Adipocyte (in vitro differentiated cells): ENCODE measurements around the gene BRD3.
A peak's percentile ranks its signal among the peaks of the same experiment; 100 is the strongest.
"Not testable (repeated sequence)": the region's sequence is repeated elsewhere in the genome, so short reads cannot be mapped to it uniquely, and the experiment has no call there.

Source experiments
- DNase-seq: peaks from one replicate; pipeline ENCODE4 v3.0.0-alpha.2; 2015; ENCODE audit warnings: low read depth
- H3K27me3 ChIP-seq: replicated peaks from 2 replicates; pipeline ENCODE4 v1.7.0; 2013; ENCODE audit warnings: mild to moderate bottlenecking, low read length, moderate library complexity; ENCODE audit not compliant: control insufficient read depth, insufficient read depth
- H3K36me3 ChIP-seq: 2 replicates; pipeline ENCODE4 v1.7.0; 2013; ENCODE audit warnings: low read length, mild to moderate bottlenecking, moderate library complexity; ENCODE audit not compliant: control insufficient read depth, insufficient read depth, severe bottlenecking
- H3K4me1 ChIP-seq: 2 replicates; pipeline ENCODE4 v1.7.0; 2013; ENCODE audit warnings: mild to moderate bottlenecking, low read length, moderate library complexity; ENCODE audit not compliant: control insufficient read depth, insufficient read depth
- H3K4me3 ChIP-seq: 2 replicates; pipeline ENCODE4 v1.7.0; 2013; ENCODE audit warnings: mild to moderate bottlenecking, low read length, moderate library complexity
- H3K9ac ChIP-seq: 2 replicates; pipeline ENCODE4 v1.7.0; 2013; ENCODE audit warnings: mild to moderate bottlenecking, low read length, moderate library complexity
- H3K9me3 ChIP-seq: 2 replicates; pipeline ENCODE4 v1.7.0; 2013; ENCODE audit warnings: mild to moderate bottlenecking, low read length, moderate library complexity; ENCODE audit not compliant: control insufficient read depth

The BRD3 gene

GRCh38 chr9:133992780-133993634 lies 74.8 kb downstream of the BRD3 start:
- Histone ChIP-seq H3K9me3 (no peaks in the 10 kb centered on the region), H3K4me1 (peaks cover 19% of the 10 kb centered on the region), H3K27me3 (peaks cover 14% of the 10 kb centered on the region), H3K36me3 (no peaks in the 10 kb centered on the region), H3K4me3 (peak overlapping the region; percentile 89), H3K9ac (peak overlapping the region; percentile 96)
- peak; percentile 92 for DNase-seq

- peak within 1 kb of the TSS; percentile 89 for H3K4me3 ChIP-seq
- H3K4me1 ChIP-seq = peaks cover 19% of the 10 kb centered on the region
- peak; percentile 85 for DNase-seq
- no peaks in the 10 kb centered on the region for H3K36me3 ChIP-seq
- H3K27me3 ChIP-seq = peaks cover 11% of the 10 kb centered on the region
- peak within 1 kb of the TSS; percentile 96 for H3K9ac ChIP-seq
- H3K9me3 ChIP-seq = no peaks in the 10 kb centered on the region
Observed at GRCh38 chr9:133991964-133992779, 75.7 kb downstream of the BRD3 start, which contains the start of gene VAV2. TSS of gene VAV2 (minus strand) at chr9:133992324. CDS start at chr9:133992278, 46 bp downstream.

- H3K27me3 ChIP-seq = peaks cover 3% of the 10 kb centered on the region
- peak overlapping the region; percentile 89 for H3K4me3 ChIP-seq
- H3K9me3 ChIP-seq = no peaks in the 10 kb centered on the region
- peak overlapping the region; percentile 96 for H3K9ac ChIP-seq
- peak; percentile 55 for DNase-seq
- no peaks in the 10 kb centered on the region for H3K36me3 ChIP-seq
- H3K4me1 ChIP-seq = peaks cover 19% of the 10 kb centered on the region
Observed at GRCh38 chr9:133991214-133991921, 76.5 kb downstream of the BRD3 start.

- DNase-seq = peak; percentile 87
- no peaks in the 10 kb centered on the region for H3K9me3 ChIP-seq
- peak overlapping the region; percentile 96 for H3K9ac ChIP-seq
- peaks cover 19% of the 10 kb centered on the region for H3K4me1 ChIP-seq
- no peaks in the 10 kb centered on the region for H3K36me3 ChIP-seq
- no peaks in the 10 kb centered on the region for H3K27me3 ChIP-seq
- peak overlapping the region; percentile 89 for H3K4me3 ChIP-seq
Observed at GRCh38 chr9:133990366-133991213, 77.2 kb downstream of the BRD3 start.

- H3K4me1 ChIP-seq = peaks cover 19% of the 10 kb centered on the region
- H3K9me3 ChIP-seq = no peaks in the 10 kb centered on the region
- no peak for DNase-seq
- H3K9ac ChIP-seq = no peak overlapping the region
- no peak overlapping the region for H3K4me3 ChIP-seq
- H3K36me3 ChIP-seq = no peaks in the 10 kb centered on the region
- no peaks in the 10 kb centered on the region for H3K27me3 ChIP-seq
Observed at GRCh38 chr9:133989625-133990365, 78.0 kb downstream of the BRD3 start.

- DNase-seq, H3K27me3 ChIP-seq, H3K9ac ChIP-seq, H3K4me3 ChIP-seq, H3K36me3 ChIP-seq, H3K9me3 ChIP-seq: not testable (repeated sequence)
- peaks cover 16% of the 10 kb centered on the region for H3K4me1 ChIP-seq
Observed at GRCh38 chr9:133988771-133989170, 79.1 kb downstream of the BRD3 start.

- Histone ChIP-seq H3K9me3 (no peaks in the 10 kb centered on the region), H3K27me3 (no peaks in the 10 kb centered on the region), H3K4me1 (peaks cover 13% of the 10 kb centered on the region), H3K36me3 (no peaks in the 10 kb centered on the region), H3K4me3 (no peak overlapping the region), H3K9ac (no peak overlapping the region)
- DNase-seq = no peak
Observed at GRCh38 chr9:133987946-133988665, 79.7 kb downstream of the BRD3 start.

GRCh38 chr9:133987446-133987788 lies 80.4 kb downstream of the BRD3 start:
- Histone ChIP-seq H3K36me3 (no peaks in the 10 kb centered on the region), H3K9me3 (no peaks in the 10 kb centered on the region), H3K9ac (no peak overlapping the region), H3K4me1 (peaks cover 13% of the 10 kb centered on the region), H3K27me3 (no peaks in the 10 kb centered on the region), H3K4me3 (no peak overlapping the region)
- no peak for DNase-seq

- Histone ChIP-seq H3K27me3 (no peaks in the 10 kb centered on the region), H3K9me3 (no peaks in the 10 kb centered on the region), H3K4me3 (no peak overlapping the region), H3K36me3 (no peaks in the 10 kb centered on the region), H3K4me1 (peaks cover 13% of the 10 kb centered on the region), H3K9ac (no peak overlapping the region)
- DNase-seq = no peak
Observed at GRCh38 chr9:133986774-133987445, 80.9 kb downstream of the BRD3 start.
